GM12878 (cell line): ENCODE measurements around the gene TNFSF8. TPM values are rescaled to one million over a fixed set of nuclear protein-coding genes. Genes with fewer than 3 reads are reported as not detected.

Experiments
- ATAC-seq: fragments of 200-7000 bp; cut with Tn5 transposase; 3 replicates; pipeline ENCODE4 v1.9.1; 2020; ENCODE audit warnings: mild to moderate bottlenecking, moderate library complexity
- BruUV-seq: library from RNA; stranded (reverse); fragments of 400-500 nt; replicated peaks from 2 replicates; lab custom pipeline; 2021; lab: Mats Ljungman, UMichigan
- CTCF ChIA-PET: fragments of 300-600 bp; sonication (Branson Sonifier 250); formaldehyde crosslinking; extraction: SDS; loops from one replicate; lab custom pipeline; 2021; ENCODE audit warnings: inconsistent platforms; lab: Yijun Ruan, JAX
- POLR2A ChIA-PET: fragments of 350-600 bp; formaldehyde crosslinking; extraction: SDS; loops from one replicate; lab custom pipeline; 2021; ENCODE audit warnings: inconsistent platforms; lab: Charles Lee
- RAD21 ChIA-PET: fragments of 300-600 bp; sonication (Branson Sonifier 250); formaldehyde crosslinking; loops from one replicate; lab custom pipeline; 2023; ENCODE audit warnings: antibody characterized with exemption; ENCODE audit not compliant: unreplicated experiment; lab: Charles Lee
- SMC1A ChIA-PET: fragments of 300-600 bp; sonication (Branson Sonifier 250); formaldehyde crosslinking; loops from one replicate; lab custom pipeline; 2023; ENCODE audit not compliant: unreplicated experiment, uncharacterized antibody; lab: Charles Lee
- DNase-seq: peaks from one replicate; pipeline ENCODE4 v3.0.0-alpha.2; 2011; ENCODE audit warnings: low read depth, low spot score
- FAIRE-seq: peaks from 3 replicates; lab custom pipeline; 2011; peaks lifted over from hg19 to GRCh38; lab: Jason Lieb, UNC
- H2AFZ ChIP-seq: 2 replicates; pipeline ENCODE4 v1.6.0; 2011; ENCODE audit warnings: low read depth, low read length, control low read depth; ENCODE audit not compliant: control insufficient read depth
- H3K27ac ChIP-seq: 2 replicates; pipeline ENCODE4 v1.5.1; 2011; ENCODE audit warnings: control low read depth; ENCODE audit not compliant: control insufficient read depth, insufficient read depth
- H3K27me3 ChIP-seq, 2 experiments: replicated peaks in 1 of 2; 2 replicates each; pipeline versions ENCODE4 v1.6.0 to v1.6.1; 2011; ENCODE audit warnings: low read length in 1 of 2; ENCODE audit not compliant: control insufficient read depth in 2 of 2, insufficient read depth in 2 of 2
- H3K36me3 ChIP-seq, 2 experiments: 2 replicates each; pipeline ENCODE4 v1.5.1; 2011; ENCODE audit warnings: low read length in 1 of 2; ENCODE audit not compliant: control insufficient read depth in 2 of 2, insufficient read depth in 2 of 2
- H3K4me1 ChIP-seq: 2 replicates; pipeline ENCODE4 v1.6.1; 2011; ENCODE audit warnings: mild to moderate bottlenecking, low read length, moderate library complexity, mixed read lengths; ENCODE audit not compliant: control insufficient read depth, insufficient read depth
- H3K4me2 ChIP-seq: 2 replicates; pipeline ENCODE4 v1.6.0; 2011; ENCODE audit warnings: control low read depth; ENCODE audit not compliant: control insufficient read depth, insufficient read depth
- H3K4me3 ChIP-seq: fragments of 200-600 bp; sonication (generic); 2 replicates; pipeline ENCODE4 v1.5.1; 2016
- H3K79me2 ChIP-seq: 2 replicates; pipeline ENCODE4 v1.6.0; 2011; ENCODE audit warnings: low read length; ENCODE audit not compliant: control insufficient read depth, insufficient read depth
- H3K9ac ChIP-seq: 2 replicates; pipeline ENCODE4 v1.8.0; 2011; ENCODE audit warnings: low read length, control low read depth, mixed read lengths; ENCODE audit not compliant: control insufficient read depth, insufficient read depth
- H3K9me3 ChIP-seq: replicated peaks from 3 replicates; pipeline ENCODE4 v1.5.1; 2011; ENCODE audit warnings: mild to moderate bottlenecking, low read length; ENCODE audit not compliant: control insufficient read depth, insufficient read depth
- H4K20me1 ChIP-seq: 2 replicates; pipeline ENCODE4 v1.6.0; 2011; ENCODE audit not compliant: control insufficient read depth, insufficient read depth
- DPF2 ChIP-seq: fragments of 450-650 bp; IDR thresholded peaks from 2 replicates; pipeline ENCODE4 v1.6.1; 2017; ENCODE audit warnings: mild to moderate bottlenecking
- MYB ChIP-seq: fragments of 150-350 bp; IDR thresholded peaks from 2 replicates; pipeline ENCODE4 v1.6.1; 2014; ENCODE audit warnings: mild to moderate bottlenecking, low read depth, low read length, borderline replicate concordance
- NFXL1 ChIP-seq: fragments of 450-650 bp; IDR thresholded peaks from 2 replicates; pipeline ENCODE4 v1.6.1; 2017; ENCODE audit warnings: antibody characterized with exemption, mild to moderate bottlenecking, borderline replicate concordance
- PML ChIP-seq: IDR thresholded peaks from 2 replicates; pipeline ENCODE4 v1.6.1; 2012; ENCODE audit warnings: low read length, inconsistent platforms
- SREBF2 ChIP-seq: IDR thresholded peaks from 2 replicates; pipeline ENCODE4 v1.6.1; 2012; ENCODE audit warnings: mild to moderate bottlenecking, low read length
- TARDBP ChIP-seq: IDR thresholded peaks from 2 replicates; pipeline ENCODE4 v1.6.1; 2016; ENCODE audit warnings: borderline replicate concordance
- ZNF274 ChIP-seq: IDR thresholded peaks from one replicate; pipeline ENCODE4 v1.8.0; 2011; ENCODE audit not compliant: insufficient read length, insufficient read depth
- in situ Hi-C: fragments of 300-500 bp; cut with MboI; formaldehyde crosslinking; loops from 9 replicates; pipeline ENCODE4 v1.14.3; 2018; ENCODE audit warnings: mixed read lengths
- intact Hi-C: fragments of 100-400 bp; cut with micrococcal nuclease; formaldehyde crosslinking; loops from one replicate; pipeline ENCODE4 v1.14.2; 2022; ENCODE audit not compliant: unreplicated experiment
- polyA plus RNA-seq, 11 experiments: library from polyadenylated mRNA; depleted of rRNA in 4 of 11; unstranded in 6 of 11; stranded (reverse) in 5 of 11; fragments of >200 nt; fragmentation: Nextera tagmentation in 4 of 11; fragmentation: Illumina TruSeq in 1 of 11; extraction: Ambion mirVana in 4 of 11; extraction: Trizol in 1 of 11; gene quantifications; 1 replicate in 1 of 11; 2 replicates in 10 of 11; pipeline versions ENCODE4 v1.2.1 to v1.2.3, GENCODE V29; 2011 to 2016; ENCODE audit warnings: inconsistent platforms in 2 of 11, missing spikeins in 2 of 11, low read depth in 1 of 11
- total RNA-seq, 4 experiments: library from RNA; depleted of rRNA in 3 of 4; stranded (reverse); fragments of >200 nt in 3 of 4; fragmentation: Illumina TruSeq in 1 of 4; extraction: Trizol in 1 of 4; gene quantifications; 2 replicates each; pipeline versions ENCODE4 v1.2.1 to v1.2.3, GENCODE V29; 2013 to 2021
- TF ChIP-seq, protein P1 (sequence below): IDR thresholded peaks from 2 replicates; pipeline ENCODE4 v1.6.1; 2012; ENCODE audit warnings: low read depth, low read length, improper control_type of control experiment

TNFSF8 gene
- total and polyA plus RNA-seq, 10 of the 15 experiments (the other 5 are each of a cell fraction or from before 2014, with no cell fraction given) = 0.10 to 0.29 (median 0.15) TPM; not detected in 7

DNA sequence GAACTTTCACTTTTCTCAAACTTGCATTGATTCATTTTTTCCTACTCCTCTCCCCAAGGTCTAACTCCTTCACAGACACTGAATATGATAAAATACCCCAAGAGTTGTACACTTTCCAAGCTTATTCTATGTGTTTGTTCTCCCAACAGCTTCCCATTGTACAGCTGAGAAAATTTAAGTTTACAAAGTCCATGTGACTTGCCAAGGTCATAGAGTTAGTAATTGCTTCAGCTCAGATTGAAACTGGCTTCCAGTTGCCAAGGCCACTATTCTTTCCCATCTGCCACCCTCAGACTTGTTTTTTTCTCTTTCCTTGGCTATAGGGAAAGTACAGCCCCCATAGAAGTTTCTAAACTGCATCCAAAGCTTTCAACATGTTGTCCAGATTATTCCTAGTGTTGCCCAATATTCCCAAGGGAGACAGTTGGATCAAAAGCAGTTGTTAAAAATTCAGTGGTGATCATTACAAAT, 34.8 kb downstream of the TNFSF8 start:
- no peak for TF ChIP-seq ZNF274
- no peak for TF ChIP-seq NFXL1
- TF ChIP-seq PML = no peak
- no peak for TF ChIP-seq SREBF2
- no peak for TF ChIP-seq DPF2
- TF ChIP-seq, protein P1, sequence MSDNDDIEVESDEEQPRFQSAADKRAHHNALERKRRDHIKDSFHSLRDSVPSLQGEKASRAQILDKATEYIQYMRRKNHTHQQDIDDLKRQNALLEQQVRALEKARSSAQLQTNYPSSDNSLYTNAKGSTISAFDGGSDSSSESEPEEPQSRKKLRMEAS = no peak
- no peak for TF ChIP-seq TARDBP
- TF ChIP-seq MYB = no peak
- FAIRE-seq = no peak
- H3K4me1 ChIP-seq = no peaks in the 10 kb centered on the region
- no peaks in the 10 kb centered on the region for H3K79me2 ChIP-seq
- ChIA-PET SMC1A (interaction anchor here (1.5 kb wide), 1 partner anchor 119 kb away, joined by 3 read pairs; no protein-coding TSS in a partner anchor), POLR2A (no interaction called here), RAD21 (no interaction called here), CTCF (interaction anchor here (1.6 kb wide), 1 partner anchor 11 kb away, joined by 5 read pairs; no protein-coding TSS in a partner anchor)
- BruUV-seq = no TSS peak
- H3K4me3 ChIP-seq = no peak overlapping the region
- no peaks in the 10 kb centered on the region for H3K36me3 ChIP-seq
- no peak overlapping the region for H3K4me2 ChIP-seq
- intact Hi-C loops (no loop called here), in situ Hi-C loops (no loop called here)
- no peak overlapping the region for H2AFZ ChIP-seq
- no peak overlapping the region for H3K9ac ChIP-seq
- ATAC-seq = no peak
- no peaks in the 10 kb centered on the region for H3K9me3 ChIP-seq
- H4K20me1 ChIP-seq = no peaks in the 10 kb centered on the region
- H3K27me3 ChIP-seq = no peaks in the 10 kb centered on the region
- H3K27ac ChIP-seq = no peak overlapping the region
- DNase-seq = no peak
